Measurements from ENCODE around the gene E2F6.
"Not testable (repeated sequence)": the region's sequence is repeated elsewhere in the genome, so short reads cannot be mapped to it uniquely, and the experiment has no call there.

Gene E2F6

GRCh38 chr2:11411768-11412448, 54.1 kb downstream of the E2F6 start:
- no peak for DNase-seq (ENCODE audit: low read depth)

GRCh38 chr2:11411244-11411643, 54.7 kb downstream of the E2F6 start:
- DNase-seq (ENCODE audit: low read depth) = no peak

- no peak for DNase-seq (ENCODE audit: low read depth)
These were observed 55.9 kb downstream of the E2F6 start for GRCh38 chr2:11410101-11410500.

GRCh38 chr2:11409572-11409959, 56.4 kb downstream of the E2F6 start:
- DNase-seq (ENCODE audit: low read depth) = no peak

- no peak for DNase-seq (ENCODE audit: low read depth)
These were observed 56.9 kb downstream of the E2F6 start for GRCh38 chr2:11408959-11409571.

GRCh38 chr2:11407413-11407812, 58.5 kb downstream of the E2F6 start:
- no peak for DNase-seq (ENCODE audit: low read depth)

GRCh38 chr2:11406958-11407381, 59.0 kb downstream of the E2F6 start:
- no peak for DNase-seq (ENCODE audit: low read depth)

GRCh38 chr2:11406267-11406957, 59.5 kb downstream of the E2F6 start:
- no peak for DNase-seq (ENCODE audit: low read depth)

GRCh38 chr2:11405599-11406266, 60.2 kb downstream of the E2F6 start:
- no peak for DNase-seq (ENCODE audit: low read depth)

GRCh38 chr2:11405074-11405406, 60.9 kb downstream of the E2F6 start:
- not testable (repeated sequence) for DNase-seq (ENCODE audit: low read depth)

- no peak for DNase-seq (ENCODE audit: low read depth)
These were observed 61.4 kb downstream of the E2F6 start for GRCh38 chr2:11404376-11405073.

- DNase-seq (ENCODE audit: low read depth) = no peak
These were observed 63.5 kb downstream of the E2F6 start for GRCh38 chr2:11402436-11402835.

GRCh38 chr2:11399438-11399762, 66.6 kb downstream of the E2F6 start:
- no peak for DNase-seq (ENCODE audit: low read depth)

- DNase-seq (ENCODE audit: low read depth) = no peak
These were observed 67.1 kb downstream of the E2F6 start for GRCh38 chr2:11398750-11399437.

- DNase-seq (ENCODE audit: low read depth) = no peak
These were observed 68.4 kb downstream of the E2F6 start for GRCh38 chr2:11397513-11397912.

GRCh38 chr2:11396467-11397445, 69.2 kb downstream of the E2F6 start:
- no peak for DNase-seq (ENCODE audit: low read depth)

GRCh38 chr2:11396021-11396420, 69.9 kb downstream of the E2F6 start:
- DNase-seq (ENCODE audit: low read depth) = no peak

- no peak for DNase-seq (ENCODE audit: low read depth)
These were observed 70.6 kb downstream of the E2F6 start for GRCh38 chr2:11395389-11395788.
